Measurements from ENCODE around the gene WBP1. TPM values are rescaled to one million over a fixed set of nuclear protein-coding genes. Genes with fewer than 3 reads are reported as not detected.
"Not testable (repeated sequence)": the region's sequence is repeated elsewhere in the genome, so short reads cannot be mapped to it uniquely, and the experiment has no call there.

Gene WBP1
- total RNA-seq, 4 donors from 2014 or later: 40.7 to 121 (median 47.0) TPM

DNA sequence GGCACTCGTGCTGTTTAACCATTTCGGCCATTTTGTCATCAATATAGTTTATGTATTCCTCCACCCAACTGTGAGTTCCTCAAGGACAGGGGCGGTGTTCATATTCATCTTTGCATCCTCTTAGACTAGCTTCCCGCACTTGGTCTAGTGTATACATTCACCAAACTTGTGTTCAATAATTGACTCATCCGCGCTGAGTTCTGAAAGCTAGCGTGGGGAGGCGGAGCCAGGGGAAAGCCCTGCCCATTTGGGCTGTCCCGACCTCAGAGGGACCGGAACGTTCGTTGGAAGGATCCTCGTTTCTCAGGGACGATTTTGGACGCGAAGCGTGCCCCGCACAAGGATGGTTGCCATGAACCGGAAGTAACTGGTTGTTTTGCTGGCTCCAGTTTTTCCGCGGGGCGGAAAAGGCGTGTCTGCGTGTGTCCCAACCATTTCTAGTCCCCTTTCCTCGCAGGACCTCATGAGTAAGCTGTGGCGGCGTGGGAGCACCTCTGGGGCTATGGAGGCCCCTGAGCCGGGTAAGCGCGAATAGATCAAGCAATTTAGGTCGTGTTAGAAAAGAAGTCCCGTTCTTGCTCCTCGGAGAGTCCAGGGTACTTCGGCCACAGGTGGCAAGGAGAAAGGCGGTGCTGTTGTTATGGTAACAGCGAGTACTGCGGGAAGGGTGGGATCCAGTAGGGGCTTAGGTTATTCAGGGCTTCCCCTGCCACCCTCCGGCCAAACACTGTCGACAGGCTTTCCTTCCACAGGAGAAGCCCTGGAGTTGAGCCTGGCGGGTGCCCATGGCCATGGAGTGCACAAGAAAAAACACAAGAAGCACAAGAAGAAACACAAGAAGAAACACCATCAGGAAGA is 3.4 kb upstream of the WBP1 start, which contains the start of gene INO80B:
INO80B (plus strand) TSS at position 434 of the 858 bp plus-strand sequence; CDS start at position 464, 30 bp downstream.
- peaks cover 42% of the 10 kb centered on the region for H3K4me1 ChIP-seq
- H3K27me3 ChIP-seq: no peaks in the 10 kb centered on the region
- peak within 1 kb of the TSS; percentile 73 for H3K27ac ChIP-seq
- peak; percentile 97 to 98 for DNase-seq (ENCODE audit: low spot score in 2 of 2)
- WGBS: 2% methylated on average over 26 of the region's 40 CpGs
- peak within 1 kb of the TSS; percentile 78 for H3K4me3 ChIP-seq
- no peaks in the 10 kb centered on the region for H3K9me3 ChIP-seq
- no peaks in the 10 kb centered on the region for H3K36me3 ChIP-seq
- TF ChIP-seq POLR2A (IDR thresholded peaks at IDR 0.05) (no peak), EP300 (IDR thresholded peaks at IDR 0.05) (no peak), POLR2AphosphoS5 (IDR thresholded peaks at IDR 0.05) (peak in 2 of 3 donors; percentile 89 to 96)
- TF ChIP-seq, protein P1, sequence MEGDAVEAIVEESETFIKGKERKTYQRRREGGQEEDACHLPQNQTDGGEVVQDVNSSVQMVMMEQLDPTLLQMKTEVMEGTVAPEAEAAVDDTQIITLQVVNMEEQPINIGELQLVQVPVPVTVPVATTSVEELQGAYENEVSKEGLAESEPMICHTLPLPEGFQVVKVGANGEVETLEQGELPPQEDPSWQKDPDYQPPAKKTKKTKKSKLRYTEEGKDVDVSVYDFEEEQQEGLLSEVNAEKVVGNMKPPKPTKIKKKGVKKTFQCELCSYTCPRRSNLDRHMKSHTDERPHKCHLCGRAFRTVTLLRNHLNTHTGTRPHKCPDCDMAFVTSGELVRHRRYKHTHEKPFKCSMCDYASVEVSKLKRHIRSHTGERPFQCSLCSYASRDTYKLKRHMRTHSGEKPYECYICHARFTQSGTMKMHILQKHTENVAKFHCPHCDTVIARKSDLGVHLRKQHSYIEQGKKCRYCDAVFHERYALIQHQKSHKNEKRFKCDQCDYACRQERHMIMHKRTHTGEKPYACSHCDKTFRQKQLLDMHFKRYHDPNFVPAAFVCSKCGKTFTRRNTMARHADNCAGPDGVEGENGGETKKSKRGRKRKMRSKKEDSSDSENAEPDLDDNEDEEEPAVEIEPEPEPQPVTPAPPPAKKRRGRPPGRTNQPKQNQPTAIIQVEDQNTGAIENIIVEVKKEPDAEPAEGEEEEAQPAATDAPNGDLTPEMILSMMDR (IDR thresholded peaks at IDR 0.05): no peak

DNA sequence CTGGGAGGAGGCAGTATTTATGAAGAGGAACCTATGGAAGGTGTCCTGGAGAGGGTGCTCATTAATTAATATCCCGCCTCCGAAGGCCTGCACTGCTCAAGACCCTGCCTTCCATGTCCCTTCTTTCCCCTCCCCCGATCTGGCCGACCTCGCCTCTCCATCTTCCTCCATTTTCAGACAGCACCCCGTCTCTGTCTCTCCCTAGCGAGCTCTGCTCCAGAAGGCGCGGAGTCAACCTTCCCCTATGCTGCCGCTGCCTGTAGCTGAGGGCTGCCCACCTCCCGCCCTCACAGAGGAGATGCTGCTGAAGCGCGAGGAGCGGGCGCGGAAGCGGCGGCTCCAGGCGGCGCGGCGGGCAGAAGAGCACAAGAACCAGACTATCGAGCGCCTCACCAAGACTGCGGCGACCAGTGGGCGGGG is 1.1 kb upstream of the WBP1 start:
- Histone ChIP-seq H3K4me1 (peaks cover 42% of the 10 kb centered on the region), H3K36me3 (peaks cover 11% of the 10 kb centered on the region), H3K9me3 (no peaks in the 10 kb centered on the region), H3K27ac (peak overlapping the region; percentile 89), H3K27me3 (no peaks in the 10 kb centered on the region), H3K4me3 (peak overlapping the region; percentile 61)
- DNase-seq (ENCODE audit: low spot score in 2 of 2): no peak
- TF ChIP-seq, protein P1 (IDR thresholded peaks at IDR 0.05): no peak
- TF ChIP-seq POLR2A (IDR thresholded peaks at IDR 0.05) (no peak), EP300 (IDR thresholded peaks at IDR 0.05) (no peak), POLR2AphosphoS5 (IDR thresholded peaks at IDR 0.05) (no peak)
- under 1% methylated on average over 16 of the region's 27 CpGs for WGBS

DNA sequence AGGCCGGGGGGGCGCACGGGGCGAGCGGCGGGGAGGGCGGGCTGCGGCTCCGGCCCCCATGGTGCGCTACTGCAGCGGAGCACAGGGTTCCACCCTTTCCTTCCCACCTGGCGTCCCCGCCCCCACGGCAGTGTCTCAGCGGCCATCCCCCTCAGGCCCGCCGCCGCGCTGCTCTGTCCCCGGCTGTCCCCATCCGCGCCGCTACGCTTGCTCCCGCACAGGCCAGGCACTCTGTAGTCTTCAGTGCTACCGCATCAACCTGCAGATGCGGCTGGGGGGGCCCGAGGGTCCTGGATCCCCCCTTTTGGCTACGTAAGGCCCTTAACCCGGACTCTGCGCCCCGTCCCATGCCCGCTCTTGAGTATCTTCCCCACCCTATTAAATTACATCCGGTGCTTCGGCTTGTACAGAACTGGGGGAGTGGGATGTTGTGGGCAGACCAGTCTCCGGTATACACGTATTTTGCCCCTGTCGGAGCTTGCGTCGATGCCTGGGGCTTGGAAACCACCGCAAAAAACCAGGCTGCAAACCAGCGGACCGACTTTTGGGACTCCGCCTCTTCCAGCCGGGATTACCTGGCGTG is 598 bp upstream of the WBP1 start:
- Histone ChIP-seq H3K4me1 (peaks cover 42% of the 10 kb centered on the region), H3K36me3 (peaks cover 16% of the 10 kb centered on the region), H3K9me3 (no peaks in the 10 kb centered on the region), H3K27me3 (no peaks in the 10 kb centered on the region), H3K4me3 (peak overlapping the region; percentile 61), H3K27ac (peak overlapping the region; percentile 89)
- peak; percentile 85 for DNase-seq (ENCODE audit: low spot score in 2 of 2)
- WGBS: 0% methylated on average over 24 of the region's 46 CpGs
- TF ChIP-seq POLR2A (IDR thresholded peaks at IDR 0.05) (peak in 1 of 2 donors; percentile 23), POLR2AphosphoS5 (IDR thresholded peaks at IDR 0.05) (peak in 1 of 3 donors; percentile 52), EP300 (IDR thresholded peaks at IDR 0.05) (no peak)
- TF ChIP-seq, protein P1 (IDR thresholded peaks at IDR 0.05): no peak

DNA sequence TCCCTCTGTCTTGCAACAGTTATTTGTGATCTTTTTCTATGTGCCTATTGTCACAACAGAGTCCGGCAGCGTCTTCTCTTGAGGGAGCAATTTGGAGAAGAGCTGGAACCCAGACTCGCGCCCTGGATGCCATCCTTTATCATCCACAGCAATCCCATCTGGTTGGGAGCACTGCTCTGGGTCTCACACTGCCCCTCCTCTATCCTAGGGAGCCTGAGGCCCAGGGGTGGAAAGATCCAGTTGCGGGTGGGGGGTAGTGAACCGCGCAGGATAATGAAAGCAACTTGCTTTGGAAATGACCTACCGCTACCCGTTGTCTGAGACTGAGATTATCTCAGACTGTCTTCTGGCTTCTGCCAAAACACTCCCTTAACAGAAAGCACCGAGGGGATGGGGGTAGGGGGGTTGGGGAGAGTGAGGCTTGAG is 713 bp downstream of the WBP1 start:
- Histone ChIP-seq H3K36me3 (peaks cover 22% of the 10 kb centered on the region), H3K27me3 (no peaks in the 10 kb centered on the region), H3K9me3 (no peaks in the 10 kb centered on the region), H3K27ac (peak overlapping the region; percentile 77), H3K4me3 (peak overlapping the region; percentile 61), H3K4me1 (peaks cover 45% of the 10 kb centered on the region)
- 0% methylated on average over 10 of the region's 10 CpGs for WGBS
- TF ChIP-seq, protein P1 (IDR thresholded peaks at IDR 0.05): no peak
- TF ChIP-seq EP300 (IDR thresholded peaks at IDR 0.05) (no peak), POLR2A (IDR thresholded peaks at IDR 0.05) (no peak), POLR2AphosphoS5 (IDR thresholded peaks at IDR 0.05) (no peak)
- DNase-seq (ENCODE audit: low spot score in 2 of 2): no peak

DNA sequence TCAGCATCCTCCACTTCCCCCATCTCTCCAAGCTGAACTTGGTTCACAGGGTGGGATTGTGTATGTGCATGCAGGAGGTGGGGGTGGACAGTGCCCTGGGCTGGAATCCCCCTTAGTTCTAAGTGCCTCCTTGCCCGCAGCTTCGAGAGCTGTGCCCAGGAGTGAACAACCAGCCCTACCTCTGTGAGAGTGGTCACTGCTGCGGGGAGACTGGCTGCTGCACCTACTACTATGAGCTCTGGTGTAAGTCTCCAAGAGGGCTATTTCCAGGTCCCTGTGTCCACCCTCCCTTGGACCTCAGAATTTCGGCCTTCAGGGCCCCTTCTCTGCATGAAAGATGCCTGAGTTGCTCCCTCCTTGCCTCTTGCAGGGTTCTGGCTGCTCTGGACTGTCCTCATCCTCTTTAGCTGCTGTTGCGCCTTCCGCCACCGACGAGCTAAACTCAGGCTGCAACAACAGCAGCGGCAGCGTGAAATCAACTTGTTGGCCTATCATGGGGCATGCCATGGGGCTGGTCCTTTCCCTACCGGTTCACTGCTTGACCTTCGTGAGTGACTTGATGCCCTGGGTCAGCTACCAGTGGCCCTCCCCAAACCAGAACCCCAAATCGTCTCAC is 1.4 kb downstream of the WBP1 start:
- DNase-seq (ENCODE audit: low spot score in 2 of 2); H3K9me3 ChIP-seq; H3K27me3 ChIP-seq; H3K27ac ChIP-seq: not testable (repeated sequence)
- WGBS: 72% methylated on average over 13 of the region's 13 CpGs
- H3K36me3 ChIP-seq: peaks cover 22% of the 10 kb centered on the region
- peak overlapping the region; percentile 61 for H3K4me3 ChIP-seq
- peaks cover 48% of the 10 kb centered on the region for H3K4me1 ChIP-seq

DNA sequence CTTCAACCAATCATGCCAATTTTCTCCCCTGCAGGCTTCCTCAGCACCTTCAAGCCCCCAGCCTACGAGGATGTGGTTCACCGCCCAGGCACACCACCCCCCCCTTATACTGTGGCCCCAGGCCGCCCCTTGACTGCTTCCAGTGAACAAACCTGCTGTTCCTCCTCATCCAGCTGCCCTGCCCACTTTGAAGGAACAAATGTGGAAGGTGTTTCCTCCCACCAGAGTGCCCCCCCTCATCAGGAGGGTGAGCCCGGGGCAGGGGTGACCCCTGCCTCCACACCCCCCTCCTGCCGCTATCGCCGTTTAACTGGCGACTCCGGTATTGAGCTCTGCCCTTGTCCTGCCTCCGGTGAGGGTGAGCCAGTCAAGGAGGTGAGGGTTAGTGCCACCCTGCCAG is 1.9 kb downstream of the WBP1 start:
- H3K36me3 ChIP-seq: peaks cover 22% of the 10 kb centered on the region
- H3K27me3 ChIP-seq; H3K4me3 ChIP-seq; H3K27ac ChIP-seq; DNase-seq (ENCODE audit: low spot score in 2 of 2); H3K9me3 ChIP-seq: not testable (repeated sequence)
- H3K4me1 ChIP-seq: peaks cover 47% of the 10 kb centered on the region
- 69% methylated on average over 8 of the region's 10 CpGs for WGBS

Measured in suprapubic skin (tissue), 4 donors.